ENCODE measurements around the gene CHST15.

CHST15 gene

GRCh38 chr10:124078028-124078427 lies 15.4 kb downstream of the CHST15 start:
- no peak for DNase-seq

GRCh38 chr10:124077208-124077993 lies 16.0 kb downstream of the CHST15 start:
- no peak for DNase-seq

- no peak for DNase-seq
Observed at GRCh38 chr10:124076148-124076733, 17.2 kb downstream of the CHST15 start.

GRCh38 chr10:124075231-124075955 lies 18.0 kb downstream of the CHST15 start:
- no peak for DNase-seq

GRCh38 chr10:124074501-124075109 lies 18.8 kb downstream of the CHST15 start:
- no peak for DNase-seq

- DNase-seq: no peak
Observed at GRCh38 chr10:124073978-124074377, 19.4 kb downstream of the CHST15 start.

GRCh38 chr10:124072541-124072940 lies 20.9 kb downstream of the CHST15 start:
- DNase-seq: peak; percentile 52

- DNase-seq: peak; percentile 86
Observed at GRCh38 chr10:124072106-124072505, 21.3 kb downstream of the CHST15 start.

GRCh38 chr10:124071141-124071540 lies 22.3 kb downstream of the CHST15 start:
- peak; percentile 59 for DNase-seq

GRCh38 chr10:124070666-124071065 lies 22.7 kb downstream of the CHST15 start:
- no peak for DNase-seq

- DNase-seq: no peak
Observed at GRCh38 chr10:124069341-124070264, 23.8 kb downstream of the CHST15 start.

GRCh38 chr10:124068929-124069328 lies 24.5 kb downstream of the CHST15 start:
- no peak for DNase-seq

- DNase-seq: no peak
Observed at GRCh38 chr10:124067825-124068400, 25.5 kb downstream of the CHST15 start.

GRCh38 chr10:124066781-124067714 lies 26.4 kb downstream of the CHST15 start:
- DNase-seq: peak; percentile 61

GRCh38 chr10:124066126-124066700 lies 27.2 kb downstream of the CHST15 start:
- DNase-seq: no peak

GRCh38 chr10:124065382-124066125 lies 27.8 kb downstream of the CHST15 start:
- no peak for DNase-seq

- peak; percentile 47 for DNase-seq
Observed at GRCh38 chr10:124064676-124065075, 28.7 kb downstream of the CHST15 start.

- peak; percentile 77 for DNase-seq
Observed at GRCh38 chr10:124063750-124064603, 29.4 kb downstream of the CHST15 start.

- DNase-seq: no peak
Observed at GRCh38 chr10:124062390-124062789, 31.0 kb downstream of the CHST15 start.

Measured in RPMI8226 (cell line).